Natural killer cell (primary cell): ENCODE data around the gene SLC16A10. TPM values are rescaled to one million over a fixed set of nuclear protein-coding genes. Genes with fewer than 3 reads are reported as not detected.
A peak's percentile ranks its signal among the peaks of the same experiment; 100 is the strongest.
"Not testable (repeated sequence)": the region's sequence is repeated elsewhere in the genome, so short reads cannot be mapped to it uniquely, and the experiment has no call there.

Experiments
- ATAC-seq, 3 donors: fragments of 150-1000 bp in 2 of 3; fragments of 200-7000 bp in 1 of 3; cut with Tn5 transposase; 1 replicate in 1 of 3; 2 replicates in 2 of 3; pipeline ENCODE4 v1.10.0; 2021; ENCODE audit warnings: mild to moderate bottlenecking in 2 of 3, moderate library complexity in 2 of 3
- DNase-seq, 2 donors: peaks; one replicate each; pipeline versions ENCODE4 v3.0.0 to v3.0.0-alpha.2; 2013 to 2021; ENCODE audit warnings: mixed read lengths in 1 of 2
- H3K27ac ChIP-seq: one replicate; pipeline ENCODE4 v1.5.1; 2013; ENCODE audit warnings: mild to moderate bottlenecking, low read length
- H3K27me3 ChIP-seq: one replicate; pipeline ENCODE4 v1.6.1; 2013; ENCODE audit warnings: low read length; ENCODE audit not compliant: control insufficient read depth, insufficient read depth
- H3K36me3 ChIP-seq: one replicate; pipeline ENCODE4 v1.6.1; 2013; ENCODE audit warnings: low read length; ENCODE audit not compliant: control insufficient read depth, insufficient read depth
- H3K4me1 ChIP-seq: one replicate; pipeline ENCODE4 v1.6.1; 2013; ENCODE audit warnings: low read length; ENCODE audit not compliant: control insufficient read depth, insufficient read depth
- H3K4me3 ChIP-seq: one replicate; pipeline ENCODE4 v1.5.1; 2013; ENCODE audit warnings: low read length
- H3K9me3 ChIP-seq: one replicate; pipeline ENCODE4 v1.6.1; 2013; ENCODE audit warnings: low read length; ENCODE audit not compliant: control insufficient read depth, insufficient read depth
- H3K27ac Mint-ChIP-seq, 2 donors: one replicate each; pipeline ENCODE4 v1.8.0; 2022; ENCODE audit warnings: mild to moderate bottlenecking in 2 of 2, mixed read lengths in 2 of 2, moderate library complexity in 1 of 2
- H3K27me3 Mint-ChIP-seq, 2 donors: one replicate each; pipeline ENCODE4 v1.8.0; 2022; ENCODE audit warnings: low read depth in 2 of 2, mixed read lengths in 2 of 2
- H3K36me3 Mint-ChIP-seq: one replicate; pipeline ENCODE4 v1.8.0; 2022; ENCODE audit warnings: mixed read lengths
- H3K4me1 Mint-ChIP-seq, 2 donors: one replicate each; pipeline ENCODE4 v1.8.0; 2022; ENCODE audit warnings: mixed read lengths in 2 of 2
- H3K4me3 Mint-ChIP-seq: one replicate; pipeline ENCODE4 v1.8.0; 2022; ENCODE audit warnings: mild to moderate bottlenecking, moderate library complexity, mixed read lengths
- H3K9me3 Mint-ChIP-seq, 2 donors: one replicate each; pipeline ENCODE4 v1.8.0; 2022; ENCODE audit warnings: mixed read lengths in 2 of 2
- WGBS: methylation state at CpG from one replicate; pipeline ENCODE4 v1.1.7; 2013; ENCODE audit warnings: missing lambda C conversion rate; ENCODE audit not compliant: insufficient coverage; 5-methylcytosine and 5-hydroxymethylcytosine counted together
- intact Hi-C: fragments of 100-400 bp; cut with micrococcal nuclease; formaldehyde crosslinking; loops from one replicate; pipeline ENCODE4 v1.14.2; 2022
- total RNA-seq, 4 donors: library from RNA; stranded (reverse); fragments of 120-200 nt in 1 of 4; gene quantifications; one replicate each; pipeline versions ENCODE4 v1.2.3 to v1.2.4, GENCODE V29; 2013 to 2022
- TF ChIP-seq, protein P1 (sequence below): fragments of 200-600 bp; IDR thresholded peaks from one replicate; pipeline ENCODE4 v1.8.0; 2022; ENCODE audit warnings: antibody characterized with exemption

The SLC16A10 gene
- total RNA-seq, 3 donors from 2014 or later (not counting 1 experiment from before 2014, with no cell fraction given) = 0.05 to 0.53 (median 0.18) TPM

DNA sequence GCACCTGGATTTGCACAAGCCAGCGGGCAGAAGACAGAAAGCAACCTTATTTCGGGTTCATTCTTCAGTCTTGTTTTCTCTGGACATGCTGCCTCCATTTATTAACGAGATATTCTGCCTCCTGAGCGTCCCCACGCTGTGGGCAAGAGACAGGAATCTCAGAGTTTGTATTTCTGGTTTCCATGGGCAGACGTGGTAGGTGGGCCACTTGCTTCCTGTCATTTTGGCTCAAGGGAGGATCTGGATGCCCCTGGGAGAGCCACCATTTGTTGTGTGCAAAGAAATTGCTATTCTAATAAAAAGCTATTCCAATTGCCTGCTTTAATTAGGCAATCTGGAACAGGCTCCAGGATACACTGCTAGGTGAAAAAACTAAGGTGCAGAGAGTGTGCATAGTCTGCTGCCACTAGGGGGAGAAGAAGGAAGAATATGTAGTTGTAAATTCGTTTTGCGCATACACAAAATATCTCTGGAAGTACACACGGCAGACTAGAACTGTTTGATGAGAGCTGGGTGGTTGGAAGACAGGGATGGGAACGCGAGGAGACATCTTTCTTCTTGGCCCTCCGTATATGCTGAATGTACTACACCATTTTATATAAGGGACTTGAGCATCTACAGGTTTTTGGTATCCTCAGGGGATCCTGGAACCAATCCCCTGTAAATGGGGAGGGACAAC is 30.1 kb upstream of the SLC16A10 start:
- WGBS = 51% methylated on average over 9 of the region's 12 CpGs
- H3K27ac ChIP-seq = no peak overlapping the region
- intact Hi-C loops = loop anchor here (1.0 to 2.0 kb wide), 2 partner anchors 153 to 986 kb away; no protein-coding TSS in a partner anchor
- H3K36me3 Mint-ChIP-seq = no peaks in the 10 kb centered on the region
- TF ChIP-seq, protein P1, sequence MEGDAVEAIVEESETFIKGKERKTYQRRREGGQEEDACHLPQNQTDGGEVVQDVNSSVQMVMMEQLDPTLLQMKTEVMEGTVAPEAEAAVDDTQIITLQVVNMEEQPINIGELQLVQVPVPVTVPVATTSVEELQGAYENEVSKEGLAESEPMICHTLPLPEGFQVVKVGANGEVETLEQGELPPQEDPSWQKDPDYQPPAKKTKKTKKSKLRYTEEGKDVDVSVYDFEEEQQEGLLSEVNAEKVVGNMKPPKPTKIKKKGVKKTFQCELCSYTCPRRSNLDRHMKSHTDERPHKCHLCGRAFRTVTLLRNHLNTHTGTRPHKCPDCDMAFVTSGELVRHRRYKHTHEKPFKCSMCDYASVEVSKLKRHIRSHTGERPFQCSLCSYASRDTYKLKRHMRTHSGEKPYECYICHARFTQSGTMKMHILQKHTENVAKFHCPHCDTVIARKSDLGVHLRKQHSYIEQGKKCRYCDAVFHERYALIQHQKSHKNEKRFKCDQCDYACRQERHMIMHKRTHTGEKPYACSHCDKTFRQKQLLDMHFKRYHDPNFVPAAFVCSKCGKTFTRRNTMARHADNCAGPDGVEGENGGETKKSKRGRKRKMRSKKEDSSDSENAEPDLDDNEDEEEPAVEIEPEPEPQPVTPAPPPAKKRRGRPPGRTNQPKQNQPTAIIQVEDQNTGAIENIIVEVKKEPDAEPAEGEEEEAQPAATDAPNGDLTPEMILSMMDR = peak; percentile 57
- no peak overlapping the region for H3K4me3 Mint-ChIP-seq
- peak in 2 of 3 donors; percentile 47 to 60 for ATAC-seq
- H3K4me1 ChIP-seq = no peaks in the 10 kb centered on the region
- peak in 1 of 2 donors; percentile 69 for DNase-seq
- no peaks in the 10 kb centered on the region for H3K27me3 ChIP-seq
- no peaks in the 10 kb centered on the region for H3K9me3 ChIP-seq
- no peaks in the 10 kb centered on the region for H3K36me3 ChIP-seq
- H3K27ac Mint-ChIP-seq = no peak overlapping the region
- H3K4me1 Mint-ChIP-seq = no peaks in the 10 kb centered on the region
- H3K4me3 ChIP-seq = no peak overlapping the region
- no peaks in the 10 kb centered on the region for H3K9me3 Mint-ChIP-seq
- H3K27me3 Mint-ChIP-seq = peaks cover 4 to 10% of the 10 kb centered on the region in 2 donors

DNA sequence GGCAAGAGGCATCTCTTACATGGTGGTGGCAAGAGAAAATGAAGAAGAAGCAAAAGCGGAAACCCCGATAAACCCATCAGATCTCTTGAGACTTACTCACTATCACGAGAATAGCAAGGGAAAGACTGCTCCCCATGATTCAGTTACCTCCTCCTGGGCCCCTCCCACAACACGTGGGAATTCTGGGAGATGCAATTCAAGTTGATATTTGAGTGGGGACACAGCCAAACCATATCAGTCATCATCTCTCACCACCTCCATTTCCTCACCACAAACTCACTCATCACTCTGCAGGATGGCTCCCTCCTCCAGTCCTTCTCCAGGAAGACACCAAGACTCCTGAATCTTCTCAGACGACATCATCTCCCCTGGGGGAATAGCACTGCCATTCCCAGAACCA is 25.8 kb upstream of the SLC16A10 start:
- intact Hi-C loops = no loop called here
- H3K9me3 ChIP-seq = no peaks in the 10 kb centered on the region
- H3K4me1 ChIP-seq = no peaks in the 10 kb centered on the region
- H3K27ac ChIP-seq = no peak overlapping the region
- Mint-ChIP-seq H3K36me3 (no peaks in the 10 kb centered on the region), H3K27ac (no peak overlapping the region), H3K4me1 (no peaks in the 10 kb centered on the region), H3K27me3 (peaks cover 12 to 15% of the 10 kb centered on the region in 2 donors), H3K9me3 (no peaks in the 10 kb centered on the region), H3K4me3 (no peak overlapping the region)
- TF ChIP-seq, protein P1 = no peak
- H3K4me3 ChIP-seq = no peak overlapping the region
- DNase-seq (no peak), ATAC-seq (no peak)
- H3K27me3 ChIP-seq = no peaks in the 10 kb centered on the region
- no peaks in the 10 kb centered on the region for H3K36me3 ChIP-seq
- WGBS = 61% methylated on average over 3 of the region's 5 CpGs

DNA sequence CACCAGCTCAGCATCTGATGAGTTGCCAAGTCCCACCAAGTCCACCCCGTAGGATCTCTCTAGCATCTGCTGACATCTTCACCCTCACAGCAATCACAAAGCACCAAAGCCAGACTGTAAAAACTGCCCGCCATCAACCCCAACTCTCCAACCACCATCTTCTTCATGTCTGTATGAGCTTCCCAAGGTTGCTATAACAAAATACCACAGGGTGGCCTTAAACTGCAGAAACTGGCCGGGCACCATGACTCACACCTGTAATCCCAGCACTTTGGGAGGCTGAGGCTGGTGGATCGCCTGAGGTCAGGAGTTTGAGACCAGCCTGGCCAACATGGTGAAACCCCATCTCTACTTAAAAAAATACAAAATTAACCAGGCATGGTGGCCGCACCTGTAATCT is 25.3 kb upstream of the SLC16A10 start:
- H3K27ac Mint-ChIP-seq, ATAC-seq, intact Hi-C loops, H3K4me3 ChIP-seq, DNase-seq, H3K27ac ChIP-seq, H3K36me3 ChIP-seq, H3K36me3 Mint-ChIP-seq, H3K27me3 ChIP-seq, H3K4me3 Mint-ChIP-seq, H3K4me1 ChIP-seq, H3K9me3 ChIP-seq, H3K4me1 Mint-ChIP-seq, H3K9me3 Mint-ChIP-seq: not testable (repeated sequence)
- H3K27me3 Mint-ChIP-seq = peaks cover 13 to 15% of the 10 kb centered on the region in 2 donors
- 95% methylated on average over 5 of the region's 5 CpGs for WGBS

DNA sequence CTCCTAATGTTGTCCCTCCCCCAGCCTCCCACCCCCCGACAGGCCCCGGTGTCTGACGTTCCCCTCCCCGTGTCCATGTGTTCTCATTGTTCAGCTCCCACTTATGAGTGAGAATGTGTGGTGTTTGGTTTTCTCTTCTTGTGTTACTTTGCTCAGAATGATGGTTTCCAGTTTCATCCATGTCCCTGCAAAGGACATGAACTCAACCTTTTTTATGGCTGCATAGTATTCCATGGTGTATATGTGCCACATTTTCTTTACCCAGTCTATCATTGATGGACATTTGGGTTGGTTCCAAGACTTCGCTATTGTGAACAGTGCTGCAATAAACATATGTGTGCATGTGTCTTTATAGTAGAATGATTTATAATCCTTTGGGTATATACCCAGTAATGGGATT is 24.4 kb upstream of the SLC16A10 start:
- H3K27ac Mint-ChIP-seq, ATAC-seq, H3K4me1 Mint-ChIP-seq, H3K4me1 ChIP-seq, DNase-seq, H3K9me3 Mint-ChIP-seq, H3K4me3 Mint-ChIP-seq, H3K27me3 ChIP-seq, H3K9me3 ChIP-seq, intact Hi-C loops, H3K36me3 Mint-ChIP-seq, H3K4me3 ChIP-seq, H3K27ac ChIP-seq, H3K36me3 ChIP-seq: not testable (repeated sequence)
- no CpG with 5 or more reads among the region's 5 CpGs for WGBS
- H3K27me3 Mint-ChIP-seq = peaks cover 15% of the 10 kb centered on the region in 2 donors
